ENCODE data around the gene ZNF451.
A peak's percentile ranks its signal among the peaks of the same experiment; 100 is the strongest.
"Not testable (repeated sequence)": the region's sequence is repeated elsewhere in the genome, so short reads cannot be mapped to it uniquely, and the experiment has no call there.

DNA sequence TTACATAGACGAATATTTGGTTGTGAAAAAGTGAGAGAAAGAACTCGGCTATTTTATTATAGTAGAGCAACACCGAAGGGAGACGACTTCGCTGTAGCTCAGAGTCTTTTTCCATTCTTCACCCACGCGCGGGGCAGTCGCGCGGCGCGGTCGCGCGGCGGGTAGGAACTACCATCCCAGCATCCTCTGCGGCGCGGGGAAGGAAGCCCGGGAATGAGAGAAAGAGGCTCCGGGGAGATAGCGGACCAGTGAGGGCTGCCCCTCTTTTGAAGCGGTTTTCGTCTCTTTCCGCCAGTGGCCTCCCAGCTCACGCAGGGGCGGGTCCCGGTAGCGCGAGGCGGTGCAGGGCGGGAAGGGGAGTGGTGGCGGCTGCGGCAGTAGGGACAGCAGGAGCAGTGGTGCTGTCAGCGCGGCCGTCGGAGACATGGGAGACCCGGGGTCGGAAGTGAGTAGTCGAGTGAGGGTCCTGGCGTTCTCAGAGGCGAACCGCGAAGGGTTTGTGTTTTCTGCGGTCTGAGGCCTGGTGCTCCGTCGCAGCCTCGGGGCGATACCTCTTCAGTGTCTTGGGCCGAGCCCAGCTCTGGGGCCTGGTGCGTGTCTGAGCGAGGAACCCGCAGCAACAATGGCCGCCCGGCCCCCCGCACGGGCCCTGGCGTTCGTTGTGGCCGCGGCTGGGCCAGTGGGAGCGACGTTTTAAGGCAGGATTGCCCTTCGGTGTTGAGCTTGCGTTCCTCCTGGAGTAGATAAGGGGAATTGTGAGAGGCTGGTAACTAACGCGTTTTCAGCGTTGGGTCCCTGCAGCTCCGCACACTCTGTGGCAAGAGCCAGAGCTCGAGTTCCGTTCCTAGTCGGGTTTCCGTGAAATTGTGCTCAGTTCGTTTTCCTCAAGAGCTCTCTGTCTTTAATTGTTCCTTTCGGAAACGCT lies 43.4 kb upstream of the ZNF451 start, which contains the start of gene KIAA1586:
- TF ChIP-seq POLR2A (IDR thresholded peaks at IDR 0.05), result peak; percentile 51 to 56
- TF ChIP-seq, protein P1, sequence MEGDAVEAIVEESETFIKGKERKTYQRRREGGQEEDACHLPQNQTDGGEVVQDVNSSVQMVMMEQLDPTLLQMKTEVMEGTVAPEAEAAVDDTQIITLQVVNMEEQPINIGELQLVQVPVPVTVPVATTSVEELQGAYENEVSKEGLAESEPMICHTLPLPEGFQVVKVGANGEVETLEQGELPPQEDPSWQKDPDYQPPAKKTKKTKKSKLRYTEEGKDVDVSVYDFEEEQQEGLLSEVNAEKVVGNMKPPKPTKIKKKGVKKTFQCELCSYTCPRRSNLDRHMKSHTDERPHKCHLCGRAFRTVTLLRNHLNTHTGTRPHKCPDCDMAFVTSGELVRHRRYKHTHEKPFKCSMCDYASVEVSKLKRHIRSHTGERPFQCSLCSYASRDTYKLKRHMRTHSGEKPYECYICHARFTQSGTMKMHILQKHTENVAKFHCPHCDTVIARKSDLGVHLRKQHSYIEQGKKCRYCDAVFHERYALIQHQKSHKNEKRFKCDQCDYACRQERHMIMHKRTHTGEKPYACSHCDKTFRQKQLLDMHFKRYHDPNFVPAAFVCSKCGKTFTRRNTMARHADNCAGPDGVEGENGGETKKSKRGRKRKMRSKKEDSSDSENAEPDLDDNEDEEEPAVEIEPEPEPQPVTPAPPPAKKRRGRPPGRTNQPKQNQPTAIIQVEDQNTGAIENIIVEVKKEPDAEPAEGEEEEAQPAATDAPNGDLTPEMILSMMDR (IDR thresholded peaks at IDR 0.05), result not testable (repeated sequence)

Data from tibial nerve (tissue), 3 donors.